ENCODE data around the gene AGAP2. TPM values are rescaled to one million over a fixed set of nuclear protein-coding genes. Genes with fewer than 3 reads are reported as not detected.

AGAP2 gene
- total RNA-seq, 1 donor from 2014 or later, result 28.2 TPM

- Mint-ChIP-seq H3K4me1 (peaks cover 54% of the 10 kb centered on the region), H3K9me3 (no peaks in the 10 kb centered on the region), H3K4me3 (peak overlapping the region; percentile 94), H3K27ac (peak overlapping the region; percentile 90), H3K36me3 (ENCODE audit: low read depth) (peaks cover 35% of the 10 kb centered on the region), H3K27me3 (no peaks in the 10 kb centered on the region)
- DNase-seq, result no peak
- intact Hi-C loops (cut with micrococcal nuclease), result loop anchor here (1.0 to 10.0 kb wide), 6 partner anchors 9 to 679 kb away; partner anchors contain the start of genes ARHGAP9, B4GALNT1 and CDK4
These were observed 5.2 kb upstream of the AGAP2 start for GRCh38 chr12:57743769-57744168.

GRCh38 chr12:57741844-57742738 lies 3.5 kb upstream of the AGAP2 start:
- H3K4me3 Mint-ChIP-seq, result peak overlapping the region; percentile 90

GRCh38 chr12:57741413-57741789 lies 2.9 kb upstream of the AGAP2 start:
- Mint-ChIP-seq H3K36me3 (ENCODE audit: low read depth) (peaks cover 23% of the 10 kb centered on the region), H3K9me3 (no peaks in the 10 kb centered on the region), H3K4me1 (peaks cover 51% of the 10 kb centered on the region), H3K4me3 (peak overlapping the region; percentile 90), H3K27ac (peak overlapping the region; percentile 87), H3K27me3 (no peaks in the 10 kb centered on the region)
- intact Hi-C loops (cut with micrococcal nuclease), result loop anchor here (5.0 to 10.0 kb wide), 3 partner anchors 264 to 677 kb away; partner anchors contain the start of gene ARHGAP9
- no peak for DNase-seq

More at GRCh38 chr12:57741844-57742738, 3.5 kb upstream of the AGAP2 start:
- Mint-ChIP-seq H3K4me1 (peaks cover 51% of the 10 kb centered on the region), H3K27me3 (no peaks in the 10 kb centered on the region), H3K27ac (peak overlapping the region; percentile 87), H3K36me3 (ENCODE audit: low read depth) (peaks cover 23% of the 10 kb centered on the region), H3K9me3 (no peaks in the 10 kb centered on the region)
- intact Hi-C loops (cut with micrococcal nuclease), result loop anchor here (1.0 to 10.0 kb wide), 4 partner anchors 159 to 677 kb away; partner anchors contain the start of gene ARHGAP9
- DNase-seq, result peak; percentile 93

GRCh38 chr12:57740656-57741412 lies 2.3 kb upstream of the AGAP2 start:
- peak overlapping the region; percentile 90 for H3K4me3 Mint-ChIP-seq
- intact Hi-C loops (cut with micrococcal nuclease), result loop anchor here (5.0 to 10.0 kb wide), 3 partner anchors 264 to 676 kb away; partner anchors contain the start of gene ARHGAP9
- no peaks in the 10 kb centered on the region for H3K9me3 Mint-ChIP-seq
- H3K36me3 Mint-ChIP-seq (ENCODE audit: low read depth), result peaks cover 20% of the 10 kb centered on the region
- peaks cover 46% of the 10 kb centered on the region for H3K4me1 Mint-ChIP-seq
- peak; percentile 95 for DNase-seq
- no peaks in the 10 kb centered on the region for H3K27me3 Mint-ChIP-seq
- H3K27ac Mint-ChIP-seq, result peak overlapping the region; percentile 87

- intact Hi-C loops (cut with micrococcal nuclease), result loop anchor here (5.0 to 10.0 kb wide), 3 partner anchors 263 to 675 kb away; partner anchors contain the start of gene ARHGAP9
- peaks cover 41% of the 10 kb centered on the region for H3K4me1 Mint-ChIP-seq
- no peaks in the 10 kb centered on the region for H3K9me3 Mint-ChIP-seq
- H3K27ac Mint-ChIP-seq, result peak overlapping the region; percentile 29
- peaks cover 20% of the 10 kb centered on the region for H3K36me3 Mint-ChIP-seq (ENCODE audit: low read depth)
- peak overlapping the region; percentile 90 for H3K4me3 Mint-ChIP-seq
- H3K27me3 Mint-ChIP-seq, result no peaks in the 10 kb centered on the region
- no peak for DNase-seq
These were observed 1.5 kb upstream of the AGAP2 start for GRCh38 chr12:57739914-57740538.

GRCh38 chr12:57739387-57739786 lies 845 bp upstream of the AGAP2 start:
- DNase-seq, result no peak
- no peaks in the 10 kb centered on the region for H3K9me3 Mint-ChIP-seq
- H3K27ac Mint-ChIP-seq, result peak overlapping the region; percentile 74
- intact Hi-C loops (cut with micrococcal nuclease), result no loop called here
- H3K27me3 Mint-ChIP-seq, result no peaks in the 10 kb centered on the region
- H3K4me3 Mint-ChIP-seq, result peak overlapping the region; percentile 59
- H3K4me1 Mint-ChIP-seq, result peaks cover 41% of the 10 kb centered on the region
- peaks cover 23% of the 10 kb centered on the region for H3K36me3 Mint-ChIP-seq (ENCODE audit: low read depth)

- H3K4me1 Mint-ChIP-seq, result peaks cover 35% of the 10 kb centered on the region
These were observed 778 bp downstream of the AGAP2 start for GRCh38 chr12:57737467-57738460.

GRCh38 chr12:57736741-57737466 lies 1.6 kb downstream of the AGAP2 start:
- H3K36me3 Mint-ChIP-seq (ENCODE audit: low read depth), result peaks cover 37% of the 10 kb centered on the region
- peaks cover 30% of the 10 kb centered on the region for H3K4me1 Mint-ChIP-seq
- no peak overlapping the region for H3K4me3 Mint-ChIP-seq
- no peaks in the 10 kb centered on the region for H3K27me3 Mint-ChIP-seq
- no peak for DNase-seq
- intact Hi-C loops (cut with micrococcal nuclease), result no loop called here
- H3K9me3 Mint-ChIP-seq, result no peaks in the 10 kb centered on the region
- peak overlapping the region; percentile 60 for H3K27ac Mint-ChIP-seq

More at GRCh38 chr12:57737467-57738460, 778 bp downstream of the AGAP2 start:
- Mint-ChIP-seq H3K9me3 (no peaks in the 10 kb centered on the region), H3K27ac (no peak overlapping the region), H3K36me3 (ENCODE audit: low read depth) (peaks cover 30% of the 10 kb centered on the region), H3K27me3 (no peaks in the 10 kb centered on the region), H3K4me3 (no peak overlapping the region)
- DNase-seq, result no peak
- intact Hi-C loops (cut with micrococcal nuclease), result no loop called here

- no peak for DNase-seq
- H3K9me3 Mint-ChIP-seq, result no peaks in the 10 kb centered on the region
- intact Hi-C loops (cut with micrococcal nuclease), result no loop called here
- peaks cover 28% of the 10 kb centered on the region for H3K4me1 Mint-ChIP-seq
- no peaks in the 10 kb centered on the region for H3K27me3 Mint-ChIP-seq
- H3K27ac Mint-ChIP-seq, result peak overlapping the region; percentile 60
- no peak overlapping the region for H3K4me3 Mint-ChIP-seq
- peaks cover 43% of the 10 kb centered on the region for H3K36me3 Mint-ChIP-seq (ENCODE audit: low read depth)
These were observed 2.4 kb downstream of the AGAP2 start for GRCh38 chr12:57735952-57736740.

GRCh38 chr12:57735198-57735855 lies 3.2 kb downstream of the AGAP2 start:
- intact Hi-C loops (cut with micrococcal nuclease), result no loop called here
- peak overlapping the region; percentile 7 for H3K27ac Mint-ChIP-seq
- no peak overlapping the region for H3K4me3 Mint-ChIP-seq
- peaks cover 21% of the 10 kb centered on the region for H3K4me1 Mint-ChIP-seq
- peaks cover 51% of the 10 kb centered on the region for H3K36me3 Mint-ChIP-seq (ENCODE audit: low read depth)
- no peaks in the 10 kb centered on the region for H3K9me3 Mint-ChIP-seq
- no peaks in the 10 kb centered on the region for H3K27me3 Mint-ChIP-seq
- DNase-seq, result no peak

GRCh38 chr12:57734591-57734990 lies 4.0 kb downstream of the AGAP2 start:
- peaks cover 58% of the 10 kb centered on the region for H3K36me3 Mint-ChIP-seq (ENCODE audit: low read depth)
- H3K27me3 Mint-ChIP-seq, result no peaks in the 10 kb centered on the region
- peaks cover 16% of the 10 kb centered on the region for H3K4me1 Mint-ChIP-seq
- H3K27ac Mint-ChIP-seq, result peak overlapping the region; percentile 3
- no peak overlapping the region for H3K4me3 Mint-ChIP-seq
- no peak for DNase-seq
- intact Hi-C loops (cut with micrococcal nuclease), result no loop called here
- no peaks in the 10 kb centered on the region for H3K9me3 Mint-ChIP-seq

Measured in activated CD4-positive, alpha-beta T cell treated with anti-CD3 and anti-CD28 coated beads, Interleukin-2, amount 10 ng/mL, durations not matched to agents 24 days and 14 days (primary cell).